Measurements from ENCODE around the gene GNB1. TPM values are rescaled to one million over a fixed set of nuclear protein-coding genes. Genes with fewer than 3 reads are reported as not detected.

Gene GNB1
- total and polyA plus RNA-seq, 9 of the 15 experiments (the other 6 are each of a cell fraction or from before 2014, with no cell fraction given): 34.3 to 388 (median 114) TPM

DNA sequence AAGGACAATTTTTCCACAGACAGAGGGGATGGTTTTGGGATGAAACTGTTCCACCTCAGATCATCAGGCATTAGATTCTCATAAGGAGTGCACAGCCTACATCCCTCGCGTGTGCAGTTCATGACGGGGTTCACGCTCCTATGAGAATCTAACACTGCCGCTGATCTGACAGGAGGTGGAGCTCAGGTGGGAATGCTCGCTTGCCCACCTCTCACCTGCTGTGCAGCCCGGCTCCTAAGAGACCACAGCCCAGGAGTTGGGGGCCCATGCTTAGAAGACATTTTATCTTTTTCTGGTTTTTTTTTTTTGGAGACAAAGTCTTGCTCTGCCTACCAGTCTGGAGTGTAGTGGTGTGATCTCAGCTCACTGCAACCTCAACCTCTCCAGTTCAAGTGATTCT is 16.0 kb downstream of the GNB1 start:
- no peak overlapping the region for H3K4me2 ChIP-seq (ENCODE audit: insufficient read depth, low read length)
- DNase-seq (ENCODE audit: extremely low read depth in 1 of 4, low spot score in 3 of 4) (no peak), ATAC-seq (no peak), FAIRE-seq (no peak)
- no peaks in the 10 kb centered on the region for H3K27me3 ChIP-seq (ENCODE audit: control insufficient read depth in 2 of 2, insufficient read depth in 2 of 2, low read length in 2 of 2)
- H4K20me1 ChIP-seq (replicated peaks; ENCODE audit: control insufficient read depth, insufficient read depth, low read length): peaks cover 49% of the 10 kb centered on the region
- POLR2A ChIA-PET: interaction anchor here (0.9 to 1.3 kb wide), 3 partner anchors 8 to 13 kb away, joined by 3 to 5 read pairs (median 4); no protein-coding TSS in a partner anchor
- H3K4me3 ChIP-seq: no peak overlapping the region
- 91% methylated on average over 7 of the region's 7 CpGs for WGBS (ENCODE audit: insufficient coverage, low coverage, missing lambda C conversion rate)
- peaks cover 96% of the 10 kb centered on the region for H3K79me2 ChIP-seq (ENCODE audit: control insufficient read depth, insufficient read depth, low read length)
- H3K9ac ChIP-seq (ENCODE audit: insufficient read depth in 1 of 2, low read depth in 2 of 2, low read length in 2 of 2): no peak overlapping the region
- H3K36me3 ChIP-seq (ENCODE audit: control insufficient read depth, insufficient read depth, low read length): peaks cover 64% of the 10 kb centered on the region
- CTCF ChIA-PET (ENCODE audit: low intra/inter-chr PET ratio): no interaction called here
- in situ Hi-C loops (cut with MboI) (no loop called here), intact Hi-C loops (cut with micrococcal nuclease) (no loop called here)
- H3K27ac ChIP-seq (ENCODE audit: extremely low read depth, low read depth, low read length): no peak overlapping the region
- no TSS peak for BruUV-seq (replicated peaks)
- no peaks in the 10 kb centered on the region for H3K9me3 ChIP-seq (replicated peaks; ENCODE audit: control insufficient read depth, insufficient read depth, low read depth, low read length)
- H2AFZ ChIP-seq (ENCODE audit: low read depth, low read length): no peak overlapping the region
- H3K9me1 ChIP-seq (ENCODE audit: control insufficient read depth, insufficient read depth, low read length): peaks cover 19% of the 10 kb centered on the region
- H3K4me1 ChIP-seq (replicated peaks in 1 of 2; ENCODE audit: control insufficient read depth in 2 of 2, insufficient read depth in 2 of 2, low read length in 2 of 2): peaks cover 5 to 15% of the 10 kb centered on the region in 2 experiments; a peak in 3 of 5 replicates
- no peak for TF ChIP-seq GTF3C2 (IDR thresholded peaks at IDR 0.05; ENCODE audit: borderline replicate concordance, extremely low read depth, insufficient read length)
- TF ChIP-seq ZNF316 (IDR thresholded peaks at IDR 0.05): no peak
- TF ChIP-seq KAT2B (IDR thresholded peaks at IDR 0.05; ENCODE audit: low read depth, low read length): no peak
- TF ChIP-seq ZBTB17 (CRISPR knock-in tag; IDR thresholded peaks at IDR 0.05): no peak
- TF ChIP-seq STAT5B (CRISPR knock-in tag; IDR thresholded peaks at IDR 0.05): no peak
